OCI-LY7 (cell line): ENCODE results near the gene PRRG3.

Experiments
- CTCF ChIP-seq: fragments of 200-600 bp; sonication (generic); conservative IDR thresholded peaks from 2 replicates; pipeline ENCODE4 v1.5.1; 2014; ENCODE audit warnings: mild to moderate bottlenecking, antibody characterized with exemption, low read length, moderate library complexity, mixed read lengths
- EZH2phosphoT487 ChIP-seq: fragments of 200-600 bp; sonication (generic); IDR thresholded peaks from 2 replicates; pipeline ENCODE4 v1.6.1; 2018; ENCODE audit warnings: low read depth, borderline replicate concordance, mild to moderate bottlenecking, mixed run types, antibody characterized with exemption, low read length, moderate library complexity, mixed read lengths

DNA sequence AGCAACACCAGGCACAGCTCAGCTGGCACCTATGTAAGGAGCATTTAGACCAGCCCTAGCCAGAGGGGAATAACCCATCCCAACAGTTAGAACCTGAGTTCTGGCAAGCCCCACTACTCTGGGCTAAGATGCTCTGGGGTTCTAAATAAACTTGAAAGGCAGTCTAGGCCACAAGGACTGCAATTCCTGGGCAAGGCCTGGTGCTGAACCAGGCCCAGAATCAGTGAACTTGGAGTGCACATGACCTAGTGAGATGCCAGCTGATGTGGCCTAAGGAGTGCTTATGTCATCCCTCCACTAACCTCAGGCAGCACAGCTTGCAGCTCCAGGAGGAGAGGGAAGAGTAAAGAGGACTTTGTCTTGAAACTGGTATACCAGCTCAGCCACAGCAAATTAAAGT, 7.6 kb upstream of the PRRG3 start:
- TF ChIP-seq CTCF = no peak
- no peak for TF ChIP-seq EZH2phosphoT487
